Stimulated activated CD4-positive, alpha-beta T cell treated with anti-CD3 and anti-CD28 coated beads, TNF-alpha, amount 100 ng/mL, for 4 hours (primary cell): ENCODE results near the gene RGP1.

Experiments used
- DNase-seq, 3 experiments: peaks; one replicate each; pipeline ENCODE4 v3.0.0-alpha.2; 2020; ENCODE audit warnings: low read depth in 3 of 3

Gene RGP1, protein sequence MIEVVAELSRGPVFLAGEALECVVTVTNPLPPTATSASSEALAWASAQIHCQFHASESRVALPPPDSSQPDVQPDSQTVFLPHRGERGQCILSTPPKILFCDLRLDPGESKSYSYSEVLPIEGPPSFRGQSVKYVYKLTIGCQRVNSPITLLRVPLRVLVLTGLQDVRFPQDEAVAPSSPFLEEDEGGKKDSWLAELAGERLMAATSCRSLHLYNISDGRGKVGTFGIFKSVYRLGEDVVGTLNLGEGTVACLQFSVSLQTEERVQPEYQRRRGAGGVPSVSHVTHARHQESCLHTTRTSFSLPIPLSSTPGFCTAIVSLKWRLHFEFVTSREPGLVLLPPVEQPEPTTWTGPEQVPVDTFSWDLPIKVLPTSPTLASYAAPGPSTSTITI

DNA sequence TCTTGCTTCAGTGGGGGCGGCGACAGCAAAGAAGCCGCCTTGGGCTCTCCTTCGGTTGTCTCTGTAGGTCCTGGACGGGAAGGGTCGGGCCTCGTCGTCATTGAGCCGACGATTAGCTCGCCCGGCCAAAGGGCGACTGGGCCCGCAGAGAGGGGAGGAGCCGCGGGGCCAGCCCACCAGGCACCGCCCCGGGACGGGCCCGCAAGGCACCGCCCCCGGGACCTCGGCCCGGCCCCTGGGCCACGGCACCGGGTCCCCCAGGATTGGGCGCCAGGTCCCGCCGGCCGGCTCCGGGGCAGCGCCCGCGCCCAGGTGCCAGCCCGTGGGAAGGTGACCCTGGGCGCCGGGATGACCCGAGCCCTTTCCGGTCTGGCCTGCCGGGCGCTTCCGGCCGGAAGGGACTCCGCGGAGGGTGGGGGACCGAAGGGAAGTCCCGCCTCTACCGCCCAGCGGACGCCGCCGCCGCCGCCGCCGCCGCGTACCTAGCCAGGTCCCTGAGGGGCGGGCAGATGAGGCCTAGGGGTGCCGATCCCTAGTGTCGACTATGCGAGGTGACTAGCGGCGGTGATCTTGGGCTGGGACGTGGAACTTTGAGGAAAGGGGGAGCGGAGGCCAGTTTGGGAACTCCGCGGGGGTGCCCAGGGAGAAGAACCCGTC is at the start of gene RGP1, which contains the start of gene GBA2:
RGP1 (plus strand) TSS at position 430 of the 657 bp plus-strand sequence. CDS start 469 bp downstream, outside the sequence.
GBA2 (minus strand) TSS at position 371 of the 657 bp plus-strand sequence. CDS start 524 bp downstream, outside the sequence.
- DNase-seq, result peak in 2 of 3 experiments; percentile 29 to 49

DNA sequence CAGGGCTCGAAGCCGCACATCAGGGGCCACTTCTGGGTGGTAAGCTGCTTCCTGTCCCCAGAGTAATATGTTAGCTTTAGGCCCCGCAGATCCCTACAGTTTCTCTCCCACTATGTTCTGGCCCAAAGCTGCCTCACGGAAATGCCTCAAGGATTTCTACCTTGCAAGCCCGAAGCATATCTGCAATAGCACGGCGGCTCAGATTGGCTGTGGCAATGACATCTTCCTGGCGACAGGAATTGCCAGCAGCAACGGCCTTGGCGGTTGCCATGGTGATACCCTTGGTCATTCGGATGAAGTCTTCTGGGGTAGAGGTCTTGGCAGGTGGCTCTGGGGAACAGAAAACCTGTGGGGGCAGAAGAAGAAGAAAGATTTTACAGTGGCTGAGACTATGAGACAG is 49.1 kb upstream of the RGP1 start:
- no peak for DNase-seq

DNA sequence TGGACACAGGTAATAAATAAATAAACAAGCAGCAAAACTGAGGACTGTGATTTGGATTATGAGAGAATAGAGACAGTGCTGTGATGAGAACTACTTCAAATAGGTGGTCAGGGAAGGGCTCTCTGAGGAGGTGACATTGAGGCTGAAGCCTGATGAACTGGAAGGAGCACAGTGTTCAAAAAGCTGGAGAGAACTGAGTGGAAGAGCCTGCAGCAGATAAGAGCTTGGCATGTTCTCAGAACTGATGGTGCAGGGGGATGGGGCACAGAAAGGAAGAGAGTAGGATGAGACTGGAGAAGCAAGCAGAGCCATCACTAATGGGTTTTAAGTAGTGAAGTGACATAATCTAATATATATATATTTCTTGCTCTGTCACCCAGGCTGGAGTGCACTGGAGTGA is 48.1 kb upstream of the RGP1 start:
- no peak for DNase-seq

DNA sequence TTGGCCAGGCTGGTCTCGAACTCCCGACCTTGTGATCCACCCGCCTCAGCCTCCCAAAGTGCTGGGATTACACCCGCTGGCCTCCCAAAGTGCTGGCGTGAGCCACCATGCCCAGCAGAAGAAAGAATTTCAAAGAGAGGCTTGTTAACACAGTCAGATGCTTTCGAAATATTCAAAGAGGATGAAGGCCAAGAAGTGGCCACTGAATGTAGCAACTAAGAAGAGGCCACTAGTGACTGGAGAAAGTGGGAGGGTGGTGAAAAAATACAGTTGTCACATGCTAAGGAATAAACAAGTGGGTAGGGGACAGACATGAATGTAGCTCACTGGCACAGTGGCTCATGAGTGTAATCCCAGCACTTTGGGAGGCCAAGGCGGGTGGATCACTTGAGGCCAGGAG is 46.4 kb upstream of the RGP1 start:
- DNase-seq, result no peak

DNA sequence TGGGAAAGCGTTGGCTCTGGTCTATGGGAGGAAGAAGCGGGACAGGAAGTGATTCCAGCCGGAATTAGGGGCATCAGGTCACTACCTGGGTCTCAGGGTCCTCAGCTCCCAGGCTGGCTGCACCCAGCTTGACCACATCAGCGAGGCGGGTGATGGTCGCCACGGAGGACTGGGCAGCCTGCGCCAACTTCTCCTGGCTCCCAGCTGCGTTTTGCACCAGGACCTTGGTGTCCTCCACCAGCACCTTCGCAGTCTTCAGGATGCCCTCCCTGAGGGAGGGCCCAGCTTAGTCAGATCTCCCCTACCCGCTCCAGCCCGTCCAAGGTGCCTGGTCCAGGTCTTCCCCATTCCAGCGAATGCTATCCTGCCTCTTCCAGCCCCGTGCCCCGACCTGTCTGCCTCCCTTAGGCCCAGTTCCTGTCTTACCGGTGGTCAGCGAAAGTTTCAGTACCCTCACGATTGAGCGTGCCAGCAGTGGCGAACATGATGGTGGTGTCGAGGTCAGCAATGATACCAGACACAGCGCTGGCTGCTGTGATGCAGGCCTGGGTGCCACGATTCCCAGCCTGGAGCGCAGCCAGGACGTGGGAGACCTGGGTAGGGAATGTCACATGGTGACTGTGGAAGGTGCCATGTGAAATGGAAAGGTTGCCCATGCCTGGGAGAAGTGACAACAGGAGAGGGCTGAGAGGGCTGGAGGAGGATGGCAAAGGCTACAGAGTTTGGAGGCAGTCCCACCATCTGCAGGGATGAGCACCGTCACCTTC is 45.0 kb upstream of the RGP1 start:
- no peak for DNase-seq

DNA sequence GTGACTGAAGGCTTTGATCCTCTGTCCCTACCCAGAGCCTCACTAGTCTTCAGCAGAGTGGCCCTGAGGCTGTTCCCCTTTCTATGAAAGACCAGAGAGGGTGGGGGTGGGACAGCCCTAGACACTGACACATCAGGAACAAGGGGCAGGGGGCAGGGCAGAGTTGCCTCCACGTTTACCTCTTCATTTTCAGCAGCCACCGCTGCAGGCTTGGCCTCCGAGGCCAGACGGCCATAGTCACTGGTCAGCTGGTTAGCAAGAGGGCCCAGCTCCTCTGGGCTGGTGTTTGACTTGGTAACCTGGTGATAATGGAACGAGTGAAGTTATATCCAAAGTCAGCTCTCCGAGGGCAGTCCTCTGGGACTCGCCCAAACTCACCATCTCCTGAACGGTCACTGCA is 43.7 kb upstream of the RGP1 start:
- no peak for DNase-seq

DNA sequence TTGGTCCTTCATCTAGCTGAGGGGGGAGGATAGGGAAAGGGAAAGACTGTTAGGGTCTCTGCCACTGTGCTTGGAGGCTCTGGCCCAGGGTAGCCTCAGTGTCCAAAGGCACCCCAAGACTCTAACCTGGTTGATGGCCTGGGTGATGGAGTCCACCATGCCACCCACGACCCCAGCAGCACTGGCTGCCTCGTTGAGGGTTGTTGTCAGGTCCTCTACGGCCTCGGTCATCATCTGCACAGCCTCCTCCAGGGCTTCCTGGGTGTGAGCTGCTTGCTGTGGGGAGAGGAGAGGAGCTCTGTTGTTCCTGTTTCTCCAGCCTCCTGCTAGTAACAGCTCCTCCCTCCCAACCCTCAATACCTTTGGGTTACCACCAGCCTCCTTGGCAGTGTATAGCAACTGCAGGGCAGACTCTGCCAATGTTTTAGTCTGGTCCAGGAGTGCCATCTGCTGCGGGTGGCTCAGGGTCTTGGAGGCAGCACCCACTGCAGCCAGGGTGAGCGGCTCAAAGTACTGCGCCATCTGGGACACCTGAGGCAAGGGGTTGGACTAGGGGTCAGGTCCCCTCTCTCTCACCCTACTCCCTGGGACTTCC is 43.2 kb upstream of the RGP1 start:
- DNase-seq, result no peak

DNA sequence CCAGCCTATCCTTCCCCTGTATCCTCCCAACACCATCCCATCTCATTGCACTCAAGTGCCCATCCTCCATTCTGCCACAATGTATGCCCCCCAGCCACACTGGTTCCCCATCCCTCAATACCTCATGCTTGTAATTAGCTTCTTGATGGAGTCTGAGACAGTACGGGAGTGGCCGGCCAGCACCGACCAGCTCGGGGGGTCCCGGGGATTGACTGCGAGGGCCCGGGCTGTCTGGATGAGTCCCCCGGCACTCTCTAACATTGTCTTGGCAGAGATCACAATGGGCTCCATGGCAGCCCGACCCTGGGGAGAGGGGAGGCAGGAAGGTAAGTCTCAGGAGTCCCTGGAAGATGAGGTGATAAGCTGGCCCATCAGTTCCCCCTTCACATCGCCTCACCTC is 42.1 kb upstream of the RGP1 start:
- no peak for DNase-seq

DNA sequence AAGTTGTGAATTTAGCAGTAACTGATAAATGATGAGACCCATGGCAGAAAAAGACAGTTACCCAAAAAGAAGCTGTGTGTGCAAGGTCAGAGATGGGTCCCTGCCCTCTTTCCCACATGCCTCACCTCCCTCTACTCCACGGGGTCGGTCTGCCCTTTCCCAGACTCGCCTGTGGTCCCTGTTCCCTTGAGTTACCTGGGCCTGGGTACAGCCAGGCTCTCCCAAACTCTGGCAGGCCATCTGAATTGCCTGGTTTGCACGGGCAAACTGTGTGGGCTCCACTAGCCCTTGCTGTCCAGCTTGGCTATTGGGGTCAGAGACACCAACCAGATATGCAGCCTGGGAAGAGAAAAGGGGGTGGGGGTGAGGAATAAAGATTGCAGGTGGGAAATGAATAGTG is 40.9 kb upstream of the RGP1 start:
- no peak for DNase-seq

DNA sequence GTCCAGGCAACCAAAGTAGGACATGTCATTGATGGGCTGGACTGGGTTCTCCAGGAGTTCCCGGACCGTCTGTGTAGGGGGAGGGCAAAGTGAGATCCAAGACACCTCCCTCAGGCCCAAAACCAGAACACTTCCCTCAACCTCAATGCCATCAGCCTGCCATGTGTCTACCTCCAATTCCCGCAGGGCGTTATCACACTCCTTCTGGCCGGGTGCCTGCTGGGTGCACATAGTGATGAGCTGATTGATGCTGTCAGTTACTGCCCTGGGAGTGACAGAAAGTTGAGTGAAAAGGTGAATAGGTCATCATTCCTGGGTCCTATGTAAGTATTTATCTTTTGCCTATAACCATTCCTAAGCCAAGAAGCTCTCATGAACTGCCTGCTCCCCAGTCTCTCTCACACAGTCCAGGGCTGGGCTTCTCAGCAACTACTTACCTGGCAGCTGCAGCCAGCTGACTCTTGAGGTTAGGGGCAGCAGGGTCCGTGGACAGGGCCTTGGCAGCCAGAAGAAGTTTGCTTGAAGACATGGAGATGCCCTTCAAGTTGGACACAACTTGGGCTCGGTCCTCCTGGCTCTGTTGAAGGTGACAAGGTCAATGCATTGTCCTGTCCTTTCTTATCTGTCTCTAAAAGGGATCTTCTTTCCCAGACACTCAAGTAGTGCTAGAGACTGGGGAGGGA is 38.1 kb upstream of the RGP1 start:
- no peak for DNase-seq

DNA sequence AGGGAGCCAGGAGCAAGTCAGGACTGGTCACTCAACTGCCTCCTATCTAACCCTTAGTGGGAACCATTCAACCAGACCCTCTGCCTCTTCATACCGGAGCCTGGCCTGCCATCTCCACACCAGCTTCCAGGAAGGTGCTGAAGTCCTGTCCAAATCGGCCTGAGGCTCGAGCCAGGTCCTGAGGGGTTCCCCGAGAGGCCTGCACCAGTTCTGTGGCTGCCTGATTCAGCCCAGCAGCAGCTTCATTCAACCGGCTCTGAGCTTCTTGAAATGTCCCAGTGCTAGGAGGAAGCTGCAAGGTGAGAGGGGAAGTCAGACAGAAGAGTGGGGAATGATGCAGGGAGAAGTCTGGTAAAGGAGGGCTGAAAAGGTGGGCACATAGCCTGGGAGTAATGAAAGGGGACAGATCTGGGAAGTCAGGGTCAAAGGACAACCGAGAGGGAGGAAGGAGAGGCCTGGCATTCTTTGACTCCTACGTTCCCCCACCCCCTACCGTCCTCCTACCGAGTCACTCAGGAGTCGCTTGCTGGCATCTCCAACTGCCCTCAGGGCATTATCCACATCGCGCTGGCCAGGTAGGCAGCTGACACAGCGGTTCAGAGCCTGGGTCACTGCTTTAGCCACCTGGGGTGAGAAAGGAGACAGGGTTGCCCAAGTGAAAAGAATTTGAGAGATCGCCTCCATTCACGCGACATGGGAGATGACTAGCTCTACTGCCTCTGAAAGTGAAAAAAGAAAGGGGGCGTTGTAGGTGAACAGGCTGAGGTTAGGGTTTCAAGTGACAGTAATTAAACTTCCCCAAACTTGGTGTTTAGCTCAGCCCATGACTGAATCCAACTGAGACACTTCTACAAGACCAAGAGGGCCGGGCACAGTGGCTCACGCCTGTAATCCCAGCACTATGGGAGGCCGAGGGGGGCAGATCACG is 37.3 kb upstream of the RGP1 start:
- no peak for DNase-seq

DNA sequence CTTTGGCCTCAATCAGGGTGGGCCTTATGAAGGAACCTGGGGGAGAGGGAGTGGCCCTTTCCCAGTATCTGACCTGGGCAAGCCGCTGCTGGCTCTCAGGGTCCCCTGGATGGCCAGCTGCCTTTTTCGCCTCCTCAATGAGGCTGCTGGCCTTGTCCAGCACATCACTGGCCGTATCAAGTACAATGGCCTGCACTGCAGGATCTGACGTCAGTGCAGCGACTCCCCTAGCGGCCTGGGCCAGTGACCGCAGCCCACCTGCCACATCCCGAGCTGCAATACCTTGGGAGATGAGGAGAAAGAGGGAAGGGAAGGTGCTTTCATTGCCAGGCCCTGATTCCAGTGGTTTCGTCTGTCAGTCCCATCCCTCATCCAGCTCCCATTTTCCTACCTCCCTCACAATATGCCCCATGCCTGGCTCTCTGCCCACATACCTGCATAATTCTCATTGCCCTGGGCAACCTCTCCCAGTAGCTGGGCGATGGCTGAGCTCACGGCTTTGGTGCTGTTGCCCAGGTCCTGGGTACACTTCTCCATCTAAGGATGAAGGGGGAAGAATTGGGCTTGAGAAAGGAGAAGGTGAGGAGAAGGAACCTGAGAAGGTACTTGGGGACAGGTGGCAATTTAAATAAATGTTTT is 36.2 kb upstream of the RGP1 start:
- no peak for DNase-seq

DNA sequence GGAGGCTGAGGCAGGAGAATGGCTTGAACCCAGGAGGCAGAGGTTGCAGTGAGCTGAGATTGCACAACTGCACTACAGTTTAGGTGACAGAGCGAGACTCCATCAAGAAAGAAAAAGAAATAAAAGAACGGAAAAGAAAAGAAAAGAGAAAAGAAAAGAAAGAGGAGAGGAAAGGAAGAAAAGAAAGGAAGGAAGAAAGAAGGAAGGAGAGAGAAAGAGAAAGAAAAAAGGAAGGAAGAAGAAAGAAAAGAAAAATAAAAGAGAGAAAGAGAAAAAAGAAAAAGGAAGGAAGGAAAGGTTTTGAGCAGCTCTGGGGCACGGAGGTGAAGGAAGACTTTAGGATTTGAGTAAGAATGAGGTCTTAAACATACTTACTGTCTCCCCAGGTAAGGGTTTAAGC is 35.5 kb upstream of the RGP1 start:
- no peak for DNase-seq

DNA sequence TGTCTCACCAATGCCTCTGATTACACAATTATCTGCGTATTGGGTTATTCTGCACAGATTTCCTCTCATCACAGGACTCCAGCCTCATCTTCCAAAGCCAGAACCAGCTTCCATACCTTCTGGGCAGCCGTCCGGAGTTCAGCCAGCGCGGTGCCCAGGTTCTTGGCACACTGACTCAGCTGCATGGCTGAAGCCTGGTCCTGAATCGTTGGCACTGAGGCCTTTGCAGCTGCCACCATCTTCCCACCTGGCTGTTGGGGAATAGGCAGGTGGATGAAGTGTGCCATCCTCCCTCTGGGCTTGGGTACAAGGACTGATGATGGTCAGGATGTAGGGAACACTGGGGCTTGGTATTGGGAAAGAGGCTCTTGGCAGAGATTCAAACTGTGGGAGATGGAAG is 35.0 kb upstream of the RGP1 start:
- DNase-seq, result no peak

DNA sequence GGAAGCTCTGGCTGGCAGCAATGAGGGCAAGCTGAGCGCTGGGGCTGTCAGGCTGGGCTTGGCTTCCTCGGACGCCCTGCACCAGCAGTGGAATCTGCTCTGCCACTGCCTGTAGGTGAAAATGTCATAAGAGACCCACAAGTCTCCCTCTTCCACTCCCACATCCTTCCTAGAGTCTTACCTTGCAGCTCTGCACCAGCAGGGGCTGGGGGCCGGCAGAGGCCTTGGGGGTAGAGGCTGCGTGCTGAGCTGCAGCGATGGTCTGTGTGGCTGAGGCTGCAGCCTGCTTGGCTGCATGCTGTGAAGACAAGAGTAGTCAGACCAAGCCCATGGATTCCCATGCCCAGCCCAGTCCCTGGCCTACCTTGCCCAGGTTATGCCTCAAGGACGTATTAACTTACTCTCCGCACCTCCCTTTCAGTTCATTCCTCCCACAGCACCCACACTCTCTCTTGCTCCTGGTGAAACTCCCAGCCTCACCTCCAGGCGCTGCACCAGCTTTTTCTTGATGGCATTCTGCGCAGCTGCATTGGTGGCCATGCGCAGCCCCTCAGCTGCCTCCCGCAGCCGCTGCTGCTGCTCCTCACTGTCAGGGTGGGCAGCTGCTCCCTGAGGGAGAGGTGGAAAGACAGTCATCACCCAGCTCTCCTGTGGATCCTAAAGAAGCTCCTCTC is 34.4 kb upstream of the RGP1 start:
- no peak for DNase-seq

DNA sequence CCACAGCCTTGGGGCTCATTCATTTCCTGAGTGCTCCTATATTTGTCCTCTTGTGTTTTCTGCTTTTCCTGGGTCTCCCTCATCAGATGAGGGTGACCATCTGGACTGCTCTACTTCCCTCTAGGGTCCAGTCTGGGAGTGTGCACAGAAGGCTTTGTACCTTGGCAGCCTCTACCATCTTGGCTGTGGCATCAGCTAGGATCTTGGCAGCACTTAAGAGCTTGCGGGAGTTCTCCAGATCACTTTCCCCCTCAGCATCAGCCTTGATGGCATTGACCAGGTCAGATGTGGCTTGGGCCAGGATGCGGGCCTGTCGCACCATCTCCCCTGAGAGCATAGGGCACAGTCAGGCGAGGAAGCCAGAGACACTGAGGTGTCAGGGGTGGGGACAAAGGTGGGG is 32.9 kb upstream of the RGP1 start:
- no peak for DNase-seq

DNA sequence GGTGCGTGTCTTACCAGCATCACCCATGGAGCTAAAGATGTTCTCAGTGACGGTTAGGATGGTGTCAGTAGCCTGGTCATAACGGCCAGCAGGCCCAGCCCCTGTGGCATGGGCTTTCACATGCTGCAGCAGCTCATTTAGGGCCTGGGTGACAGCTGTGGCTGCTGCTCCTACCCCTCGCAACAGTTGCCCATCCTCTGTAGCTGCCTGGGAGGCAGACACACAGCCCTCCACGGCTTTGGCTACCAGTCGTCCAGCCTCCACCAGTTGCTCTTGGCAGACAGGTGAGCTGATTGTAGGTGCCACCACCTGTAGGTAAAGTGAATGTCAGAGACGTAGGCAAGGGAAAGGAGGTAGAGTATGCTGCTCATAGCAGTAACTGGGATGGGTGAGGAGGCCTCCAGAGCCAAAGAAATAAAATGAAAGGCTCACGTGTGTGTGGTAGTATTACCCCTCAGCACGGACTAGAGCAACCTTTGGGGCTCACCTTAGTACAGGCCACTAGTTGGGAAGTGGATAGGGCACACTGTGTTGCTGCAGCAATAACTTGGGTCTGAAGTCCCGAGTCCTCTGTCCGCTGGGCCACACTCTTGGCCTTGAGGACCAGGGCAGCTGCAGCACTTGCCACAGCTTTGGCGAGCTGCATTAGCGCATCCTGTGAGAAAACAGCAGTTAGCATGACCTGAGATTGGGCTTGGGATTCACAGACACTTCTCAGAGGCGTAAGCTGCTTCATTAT is 31.8 kb upstream of the RGP1 start:
- no peak for DNase-seq

DNA sequence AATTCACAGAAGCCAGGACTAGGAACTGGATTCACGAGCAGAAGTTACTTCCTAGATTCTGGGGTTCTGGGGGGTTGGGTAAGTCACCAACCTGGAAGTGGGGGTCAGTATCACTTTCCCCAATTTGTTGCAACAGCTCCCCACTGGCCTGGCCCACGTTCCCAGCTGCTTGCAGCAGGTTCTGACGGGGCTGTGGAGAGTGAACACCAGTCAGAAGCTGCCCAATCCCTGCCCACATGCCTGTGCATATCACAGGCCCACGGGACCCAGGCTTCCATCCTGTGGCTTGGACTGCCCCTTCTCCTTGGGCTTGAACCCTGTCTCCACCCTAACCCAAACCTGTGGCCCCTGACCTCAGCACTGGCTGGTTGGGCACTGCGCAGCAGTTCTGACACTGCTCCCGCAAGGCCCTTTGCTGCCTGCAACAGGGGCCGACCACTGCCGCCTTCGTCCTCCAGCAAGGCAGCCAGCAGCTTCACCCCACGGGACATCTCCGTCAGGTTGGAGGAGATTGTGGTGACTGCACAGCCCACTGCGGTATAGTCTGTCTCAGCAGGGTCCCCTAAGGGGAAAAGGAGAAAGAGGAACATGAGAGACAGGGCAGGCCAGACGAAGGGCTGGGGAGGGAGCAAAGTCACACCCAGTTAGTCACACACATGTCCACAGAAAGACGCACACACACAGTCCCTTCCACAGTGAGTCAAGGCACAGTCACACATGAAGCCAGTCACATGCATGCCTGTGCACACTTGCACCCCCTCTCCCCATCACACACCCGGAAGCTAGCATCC is 30.2 kb upstream of the RGP1 start:
- no peak for DNase-seq
